Neuronal stem cell (in vitro differentiated cells): ENCODE measurements around the gene IQCK.

Experiments
- DNase-seq: peaks from one replicate; pipeline ENCODE4 v3.0.0-alpha.2; 2013; ENCODE audit warnings: low spot score
- H2AFZ ChIP-seq: one replicate; pipeline ENCODE4 v1.6.1; 2013; ENCODE audit warnings: mild to moderate bottlenecking, low read length, inconsistent platforms
- H2AK5ac ChIP-seq: 2 replicates; pipeline ENCODE4 v1.6.1; 2013; ENCODE audit warnings: low read depth, mild to moderate bottlenecking, inconsistent platforms, low read length, moderate library complexity, mixed read lengths
- H2BK120ac ChIP-seq: 2 replicates; pipeline ENCODE4 v1.6.1; 2013; ENCODE audit warnings: low read depth, mild to moderate bottlenecking, inconsistent platforms, low read length, moderate library complexity, mixed read lengths
- H2BK12ac ChIP-seq: one replicate; pipeline ENCODE4 v1.6.1; 2013; ENCODE audit warnings: low read length, inconsistent platforms
- H2BK15ac ChIP-seq: 2 replicates; pipeline ENCODE4 v1.6.1; 2013; ENCODE audit warnings: mild to moderate bottlenecking, low read length, inconsistent platforms, mixed read lengths
- H2BK5ac ChIP-seq: one replicate; pipeline ENCODE4 v1.6.1; 2013; ENCODE audit warnings: inconsistent platforms, mild to moderate bottlenecking, low read length, moderate library complexity
- H3K14ac ChIP-seq: one replicate; pipeline ENCODE4 v1.6.1; 2013; ENCODE audit warnings: low read length, inconsistent platforms
- H3K18ac ChIP-seq: 2 replicates; pipeline ENCODE4 v1.6.1; 2013; ENCODE audit warnings: low read length, inconsistent platforms
- H3K23ac ChIP-seq: 2 replicates; pipeline ENCODE4 v1.6.1; 2013; ENCODE audit warnings: low read depth, mild to moderate bottlenecking, mixed read lengths, low read length, inconsistent platforms; ENCODE audit not compliant: poor library complexity
- H3K27ac ChIP-seq: replicated peaks from 3 replicates; pipeline ENCODE4 v1.5.1; 2013; ENCODE audit warnings: low read length, inconsistent platforms
- H3K27me3 ChIP-seq, 3 experiments: 2 replicates each; pipeline ENCODE4 v1.6.1; 2013; ENCODE audit warnings: low read length in 3 of 3, mild to moderate bottlenecking in 2 of 3, inconsistent platforms in 1 of 3, low read depth in 1 of 3, mixed read lengths in 1 of 3, moderate library complexity in 1 of 3; ENCODE audit not compliant: control insufficient read depth in 3 of 3, insufficient read depth in 3 of 3
- H3K36me3 ChIP-seq, 2 donors: replicated peaks in 1 of 2; 2 replicates each; pipeline ENCODE4 v1.6.1; 2013; ENCODE audit warnings: low read length in 2 of 2; ENCODE audit not compliant: control insufficient read depth in 2 of 2, insufficient read depth in 2 of 2
- H3K4ac ChIP-seq: 2 replicates; pipeline ENCODE4 v1.6.1; 2013; ENCODE audit warnings: inconsistent platforms, mild to moderate bottlenecking, low read length, moderate library complexity
- H3K4me1 ChIP-seq, 2 donors: 1 replicate in 1 of 2; 2 replicates in 1 of 2; pipeline ENCODE4 v1.6.1; 2013; ENCODE audit warnings: low read length in 2 of 2, low read depth in 1 of 2; ENCODE audit not compliant: control insufficient read depth in 2 of 2, insufficient read depth in 1 of 2
- H3K4me2 ChIP-seq: one replicate; pipeline ENCODE4 v1.6.1; 2013; ENCODE audit warnings: mild to moderate bottlenecking, low read length, inconsistent platforms; ENCODE audit not compliant: insufficient read depth, poor library complexity, severe bottlenecking
- H3K4me3 ChIP-seq, 2 donors: 2 replicates each; pipeline ENCODE4 v1.5.1; 2013; ENCODE audit warnings: low read length in 2 of 2, mild to moderate bottlenecking in 2 of 2, inconsistent platforms in 1 of 2, moderate library complexity in 1 of 2
- H3K79me1 ChIP-seq: one replicate; pipeline ENCODE4 v1.6.1; 2013; ENCODE audit warnings: low read depth, mild to moderate bottlenecking, inconsistent platforms, low read length, moderate library complexity
- H3K9ac ChIP-seq: one replicate; pipeline ENCODE4 v1.6.1; 2013; ENCODE audit warnings: mild to moderate bottlenecking, low read depth, low read length, inconsistent platforms; ENCODE audit not compliant: poor library complexity
- H3K9me3 ChIP-seq, 2 donors: replicated peaks in 1 of 2; 2 replicates each; pipeline versions ENCODE3 to v1.6.1; 2013; ENCODE audit warnings: low read length in 2 of 2, mild to moderate bottlenecking in 2 of 2, inconsistent platforms in 1 of 2, low read depth in 1 of 2, mixed read lengths in 1 of 2, moderate library complexity in 1 of 2; ENCODE audit not compliant: control insufficient read depth in 2 of 2, insufficient read depth in 1 of 2
- H4K8ac ChIP-seq: one replicate; pipeline ENCODE4 v1.6.1; 2013; ENCODE audit warnings: low read depth, mild to moderate bottlenecking, inconsistent platforms, low read length, moderate library complexity
- H4K91ac ChIP-seq: one replicate; pipeline ENCODE4 v1.6.1; 2013; ENCODE audit warnings: low read length, low read depth, mild to moderate bottlenecking, inconsistent platforms; ENCODE audit not compliant: poor library complexity
- WGBS, 2 donors: extraction: QIAGEN DNeasy Blood & Tissue Kit; methylation state at CpG; one replicate each; pipeline ENCODE4 v1.1.7; 2013; ENCODE audit warnings: missing lambda C conversion rate in 2 of 2, mixed read lengths in 1 of 2; ENCODE audit not compliant: insufficient read length in 2 of 2, insufficient replicate concordance in 1 of 2; ENCODE audit errors: extremely low coverage in 2 of 2; 5-methylcytosine and 5-hydroxymethylcytosine counted together

Gene IQCK

GRCh38 chr16:19710191-19710908 lies 7.7 kb upstream of the IQCK start:
- Histone ChIP-seq H2BK15ac (no peak overlapping the region), H3K4me2 (no peak overlapping the region), H3K9ac (peak overlapping the region; percentile 30), H3K36me3 (peaks cover 60 to 100% of the 10 kb centered on the region in 2 donors), H2BK120ac (no peak overlapping the region), H3K23ac (peak overlapping the region; percentile 29), H3K18ac (peak overlapping the region; percentile 7), H4K8ac (no peak overlapping the region), H3K79me1 (peaks cover 30% of the 10 kb centered on the region), H3K4ac (no peak overlapping the region), H4K91ac (no peak overlapping the region), H2BK12ac (no peak overlapping the region), H3K4me1 (peaks cover 0 to 28% of the 10 kb centered on the region in 2 donors), H3K4me3 (no peak overlapping the region), H2AK5ac (no peak overlapping the region), H3K27me3 (no peaks in the 10 kb centered on the region), H3K27ac (peak overlapping the region; percentile 58), H3K14ac (no peak overlapping the region), H2BK5ac (peak overlapping the region; percentile 11), H2AFZ (no peak overlapping the region), H3K9me3 (no peaks in the 10 kb centered on the region)
- whole genome bisulfite sequencing, 2 donors: no CpG with 5 or more reads among the region's 23 CpGs
- DNase-seq: no peak

GRCh38 chr16:19710991-19711545 lies 7.0 kb upstream of the IQCK start:
- Histone ChIP-seq H3K9ac (no peak overlapping the region), H3K4ac (no peak overlapping the region), H3K14ac (no peak overlapping the region), H2BK15ac (no peak overlapping the region), H2AFZ (no peak overlapping the region), H3K27ac (no peak overlapping the region), H3K79me1 (peaks cover 32% of the 10 kb centered on the region), H3K27me3 (no peaks in the 10 kb centered on the region), H3K18ac (no peak overlapping the region), H3K36me3 (peaks cover 54 to 100% of the 10 kb centered on the region in 2 donors), H3K4me2 (no peak overlapping the region), H4K8ac (no peak overlapping the region), H2BK120ac (no peak overlapping the region), H3K4me1 (peaks cover 1 to 30% of the 10 kb centered on the region in 2 donors), H3K9me3 (no peaks in the 10 kb centered on the region), H2BK12ac (no peak overlapping the region), H3K4me3 (no peak overlapping the region), H4K91ac (no peak overlapping the region), H2AK5ac (no peak overlapping the region), H3K23ac (peak overlapping the region; percentile 52), H2BK5ac (no peak overlapping the region)
- DNase-seq: no peak
- no CpG with 5 or more reads among the region's 13 CpGs for WGBS, 2 donors

- H2BK12ac ChIP-seq: no peak overlapping the region
- no CpG with 5 or more reads among the region's 12 CpGs for WGBS, 2 donors
These were observed 6.4 kb upstream of the IQCK start for GRCh38 chr16:19711643-19712042.

GRCh38 chr16:19712418-19713058 lies 5.5 kb upstream of the IQCK start:
- H2BK120ac ChIP-seq: no peak overlapping the region
- no peak overlapping the region for H4K8ac ChIP-seq
- no CpG with 5 or more reads among the region's 11 CpGs for WGBS, 2 donors
- H2BK5ac ChIP-seq: no peak overlapping the region
- H2BK12ac ChIP-seq: no peak overlapping the region
- H2AK5ac ChIP-seq: no peak overlapping the region
- no peak overlapping the region for H3K4me3 ChIP-seq
- H3K4me2 ChIP-seq: no peak overlapping the region
- H2BK15ac ChIP-seq: no peak overlapping the region
- no peak overlapping the region for H3K9ac ChIP-seq
- peaks cover 7 to 35% of the 10 kb centered on the region in 2 donors for H3K4me1 ChIP-seq
- H3K23ac ChIP-seq: no peak overlapping the region
- no peak overlapping the region for H3K27ac ChIP-seq
- no peak overlapping the region for H2AFZ ChIP-seq
- H3K36me3 ChIP-seq: peaks cover 50 to 91% of the 10 kb centered on the region in 2 donors
- H3K14ac ChIP-seq: no peak overlapping the region
- no peaks in the 10 kb centered on the region for H3K27me3 ChIP-seq
- H4K91ac ChIP-seq: no peak overlapping the region
- no peaks in the 10 kb centered on the region for H3K9me3 ChIP-seq
- peaks cover 32% of the 10 kb centered on the region for H3K79me1 ChIP-seq
- no peak overlapping the region for H3K18ac ChIP-seq
- no peak for DNase-seq
- no peak overlapping the region for H3K4ac ChIP-seq

More at GRCh38 chr16:19711643-19712042, 6.4 kb upstream of the IQCK start:
- H3K14ac ChIP-seq: no peak overlapping the region
- no peak overlapping the region for H4K91ac ChIP-seq
- H2BK5ac ChIP-seq: no peak overlapping the region
- no peak for DNase-seq
- no peak overlapping the region for H3K9ac ChIP-seq
- peaks cover 53 to 100% of the 10 kb centered on the region in 2 donors for H3K36me3 ChIP-seq
- H3K23ac ChIP-seq: no peak overlapping the region
- no peak overlapping the region for H2AFZ ChIP-seq
- no peak overlapping the region for H3K4me2 ChIP-seq
- no peak overlapping the region for H4K8ac ChIP-seq
- H3K4ac ChIP-seq: no peak overlapping the region
- H2BK120ac ChIP-seq: no peak overlapping the region
- H2BK15ac ChIP-seq: no peak overlapping the region
- H3K27me3 ChIP-seq: no peaks in the 10 kb centered on the region
- H3K18ac ChIP-seq: no peak overlapping the region
- H3K9me3 ChIP-seq: no peaks in the 10 kb centered on the region
- H3K4me3 ChIP-seq: no peak overlapping the region
- no peak overlapping the region for H3K27ac ChIP-seq
- peaks cover 7 to 35% of the 10 kb centered on the region in 2 donors for H3K4me1 ChIP-seq
- peaks cover 34% of the 10 kb centered on the region for H3K79me1 ChIP-seq
- no peak overlapping the region for H2AK5ac ChIP-seq
